A549 treated with RU486 at 1 μM for 4 hours (cell line): ENCODE data around the gene LYVE1. TPM values are rescaled to one million over a fixed set of nuclear protein-coding genes. Genes with fewer than 3 reads are reported as not detected.

Experiments used
- total RNA-seq: library from RNA; stranded (reverse); fragments of 200-300 nt; extraction: Qiagen RNA extraction; gene quantifications from 5 replicates; pipeline ENCODE4 v1.2.3, GENCODE V29; 2022; ENCODE audit warnings: low read depth

LYVE1 gene, protein sequence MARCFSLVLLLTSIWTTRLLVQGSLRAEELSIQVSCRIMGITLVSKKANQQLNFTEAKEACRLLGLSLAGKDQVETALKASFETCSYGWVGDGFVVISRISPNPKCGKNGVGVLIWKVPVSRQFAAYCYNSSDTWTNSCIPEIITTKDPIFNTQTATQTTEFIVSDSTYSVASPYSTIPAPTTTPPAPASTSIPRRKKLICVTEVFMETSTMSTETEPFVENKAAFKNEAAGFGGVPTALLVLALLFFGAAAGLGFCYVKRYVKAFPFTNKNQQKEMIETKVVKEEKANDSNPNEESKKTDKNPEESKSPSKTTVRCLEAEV
- 0.09 to 0.28 TPM (median 0.18 TPM) in 5 replicates for total RNA-seq

DNA sequence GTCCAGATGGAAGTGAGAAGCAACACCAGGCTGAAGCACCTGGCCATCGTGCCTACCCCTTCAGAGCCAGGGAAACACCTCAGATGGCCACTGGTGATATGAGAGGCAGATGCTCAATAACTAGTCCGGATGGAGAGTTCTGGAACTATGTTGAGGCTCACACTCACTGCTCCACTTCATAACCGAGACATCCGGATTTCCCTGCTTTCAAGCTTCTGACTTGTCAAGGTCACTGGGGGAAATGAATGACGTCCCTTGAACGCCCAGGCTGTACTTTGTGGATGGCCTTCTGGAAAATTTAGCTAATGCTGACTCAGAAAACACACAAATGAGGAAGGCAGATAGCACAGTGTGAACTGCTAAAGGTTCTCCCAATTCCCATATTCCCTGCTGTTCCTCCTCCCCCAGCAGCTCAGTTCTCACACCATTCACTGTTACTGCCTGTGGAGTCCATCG lies at the start of gene LYVE1:
Gene LYVE1 (minus strand): TSS at position 180 of the 456 bp plus-strand sequence. CDS start 133 bp downstream, at position 47.

DNA sequence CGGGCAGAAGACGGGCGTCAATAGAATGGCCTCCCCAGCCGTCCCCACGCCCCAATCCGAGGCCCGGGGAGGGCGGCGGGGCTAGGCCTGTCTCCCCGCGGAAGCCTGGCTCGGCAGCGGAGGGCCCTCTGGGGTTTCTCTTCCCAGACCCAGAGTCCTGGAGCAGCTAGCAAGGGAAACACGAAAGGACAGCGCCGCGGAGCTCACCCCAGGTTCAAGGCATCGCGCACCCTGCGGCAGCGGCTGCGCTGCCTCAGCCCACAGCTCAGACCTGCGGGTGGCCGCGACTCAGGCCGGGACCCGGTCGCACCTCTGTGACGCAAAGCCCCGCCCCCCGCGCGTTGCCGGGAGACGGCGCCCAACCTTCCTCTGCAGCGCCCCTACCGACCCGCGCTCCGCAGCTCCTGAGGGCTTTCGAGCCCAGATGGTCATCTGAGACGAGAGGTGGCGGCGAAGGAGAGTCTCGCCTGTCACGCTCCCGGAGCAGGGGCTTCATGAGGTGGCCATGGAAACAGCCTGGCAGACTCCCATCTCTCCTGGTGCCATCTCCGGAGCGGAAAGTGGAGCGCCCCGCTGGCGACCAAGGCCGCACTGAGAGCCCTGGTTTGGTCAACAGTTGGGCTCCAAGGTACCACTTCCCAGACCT lies 27.4 kb downstream of the LYVE1 start, which contains the start of gene RNF141:
Gene RNF141 (minus strand): TSS at position 273 of the 646 bp plus-strand sequence. CDS start 7,029 bp downstream, outside the sequence.

Other genes starting within 250 kb of the LYVE1 start
- 5.6 to 10.0 TPM (median 8.2 TPM) in 5 replicates for gene AMPD3, start 113.4 kb downstream of the LYVE1 start, total RNA-seq
- 16.6 to 24.1 TPM (median 22.0 TPM) in 5 replicates for gene RNF141, start 27.5 kb downstream of the LYVE1 start, total RNA-seq
- gene IRAG1, start 125.1 kb upstream of the LYVE1 start, total RNA-seq: 0.01 to 0.05 TPM (median 0.02 TPM) in 3 of 5 replicates, not detected in the others
- 19.4 to 31.0 TPM (median 24.0 TPM) in 5 replicates for gene CTR9, start 182.6 kb upstream of the LYVE1 start, total RNA-seq
- 677 to 1,083 TPM (median 702 TPM) in 5 replicates for gene EIF4G2, start 240.3 kb upstream of the LYVE1 start, total RNA-seq